A549 (cell line): Measurements from ENCODE around the gene XG. TPM values are rescaled to one million over a fixed set of nuclear protein-coding genes. Genes with fewer than 3 reads are reported as not detected.

Experiments
- ATAC-seq, 2 experiments: fragments of 200-7000 bp in 1 of 2; fragments of >200 bp in 1 of 2; cut with Nextera tagmentation in 1 of 2; cut with Tn5 transposase in 1 of 2; 3 replicates each; pipeline versions ENCODE4 v1.8.0 to v1.9.1; 2018 to 2020; ENCODE audit warnings: mild to moderate bottlenecking in 1 of 2, moderate library complexity in 1 of 2
- CTCF ChIA-PET: fragments of 300-600 bp; sonication (Branson Sonifier 250); formaldehyde crosslinking; extraction: SDS; loops from one replicate; lab custom pipeline; 2021; ENCODE audit warnings: antibody characterized with exemption, inconsistent platforms; lab: Yijun Ruan, JAX
- POLR2A ChIA-PET: fragments of 350-600 bp; formaldehyde crosslinking; extraction: SDS; loops from one replicate; lab custom pipeline; 2021; ENCODE audit warnings: antibody characterized with exemption, inconsistent platforms; lab: Yijun Ruan, JAX
- DNase-seq, 2 experiments: peaks; one replicate each; pipeline versions ENCODE4 v3.0.0 to v3.0.0-alpha.2; 2011 to 2016; ENCODE audit warnings: low read depth in 1 of 2, low spot score in 1 of 2
- FAIRE-seq: peaks from 2 replicates; lab custom pipeline; 2011; peaks lifted over from hg19 to GRCh38; lab: Jason Lieb, UNC
- H3K27ac ChIP-seq, 2 experiments: fragments of >200 bp; sonication (Bioruptor Twin); formaldehyde crosslinking; 3 replicates each; pipeline ENCODE4 v1.5.1; 2016 to 2017
- H3K4me1 ChIP-seq: fragments of >200 bp; sonication (Bioruptor Twin); formaldehyde crosslinking; 3 replicates; pipeline ENCODE4 v1.6.1; 2016
- H3K4me2 ChIP-seq: fragments of >200 bp; sonication (Bioruptor Twin); formaldehyde crosslinking; 3 replicates; pipeline ENCODE4 v1.6.1; 2016
- H3K4me3 ChIP-seq: fragments of >200 bp; sonication (Bioruptor Twin); formaldehyde crosslinking; 3 replicates; pipeline ENCODE4 v1.5.1; 2016
- H3K9me3 ChIP-seq: fragments of >200 bp; sonication (Bioruptor Twin); formaldehyde crosslinking; 3 replicates; pipeline ENCODE4 v1.6.1; 2016
- BHLHE40 ChIP-seq: IDR thresholded peaks from 2 replicates; pipeline ENCODE4 v1.6.1; 2012; ENCODE audit warnings: low read depth, low read length, inconsistent platforms
- EHMT2 ChIP-seq: fragments of 200-600 bp; sonication (generic); IDR thresholded peaks from 2 replicates; pipeline ENCODE4 v1.6.1; 2016; ENCODE audit warnings: antibody characterized with exemption, low read depth, mild to moderate bottlenecking, moderate library complexity
- EP300 ChIP-seq, 2 experiments: fragments of >200 bp; sonication (Bioruptor Twin); formaldehyde crosslinking; IDR thresholded peaks; 2 replicates in 1 of 2; 3 replicates in 1 of 2; pipeline ENCODE4 v1.6.1; 2016 to 2017
- FOSB ChIP-seq: fragments of 250-450 bp; sonication (Bioruptor Pico); IDR thresholded peaks from 2 replicates; pipeline ENCODE4 v1.5.0; 2020; ENCODE audit warnings: mild to moderate bottlenecking, moderate library complexity
- FOXS1 ChIP-seq: fragments of 250-450 bp; sonication (Bioruptor Pico); IDR thresholded peaks from 2 replicates; pipeline ENCODE4 v1.5.0; 2020; ENCODE audit warnings: mild to moderate bottlenecking, moderate library complexity
- JUN ChIP-seq, 2 experiments: fragments of >200 bp; sonication (Bioruptor Twin); formaldehyde crosslinking; IDR thresholded peaks; 2 replicates in 1 of 2; 3 replicates in 1 of 2; pipeline ENCODE4 v1.6.1; 2016 to 2017
- JUNB ChIP-seq: fragments of >200 bp; sonication (Bioruptor Twin); formaldehyde crosslinking; IDR thresholded peaks from 2 replicates; pipeline ENCODE4 v1.6.1; 2016
- KDM1A ChIP-seq: fragments of 200-600 bp; sonication (generic); IDR thresholded peaks from 2 replicates; pipeline ENCODE4 v1.6.1; 2016; ENCODE audit warnings: low read depth, mild to moderate bottlenecking
- KDM5A ChIP-seq: fragments of 200-600 bp; sonication (generic); IDR thresholded peaks from 2 replicates; pipeline ENCODE4 v1.6.1; 2016; ENCODE audit warnings: antibody characterized with exemption, mild to moderate bottlenecking
- MAZ ChIP-seq: fragments of 150-350 bp; IDR thresholded peaks from 2 replicates; pipeline ENCODE4 v1.6.1; 2014; ENCODE audit warnings: antibody characterized with exemption, low read depth, low read length, borderline replicate concordance
- MYC ChIP-seq: IDR thresholded peaks from 2 replicates; pipeline ENCODE4 v1.6.1; 2012; ENCODE audit warnings: mild to moderate bottlenecking, inconsistent platforms, low read length, improper control_type of control experiment, borderline replicate concordance
- NFE2L2 ChIP-seq: fragments of 150-350 bp; conservative IDR thresholded peaks from 2 replicates; pipeline ENCODE4 v1.6.1; 2014; ENCODE audit warnings: low read length
- NR3C1 ChIP-seq: fragments of >200 bp; sonication (Bioruptor Twin); formaldehyde crosslinking; IDR thresholded peaks from 3 replicates; pipeline ENCODE4 v1.6.1; 2017
- PHF8 ChIP-seq: fragments of 200-600 bp; sonication (generic); IDR thresholded peaks from 2 replicates; pipeline ENCODE4 v1.6.1; 2016; ENCODE audit warnings: low read depth, mild to moderate bottlenecking, antibody characterized with exemption, moderate library complexity, borderline replicate concordance
- POLR2A ChIP-seq: IDR thresholded peaks from 2 replicates; pipeline ENCODE4 v1.6.1; 2012; ENCODE audit warnings: mild to moderate bottlenecking, low read length
- RARB ChIP-seq: fragments of 250-450 bp; sonication (Bioruptor Pico); IDR thresholded peaks from 2 replicates; pipeline ENCODE4 v1.8.0; 2021; ENCODE audit warnings: mild to moderate bottlenecking, moderate library complexity
- SMC3 ChIP-seq: fragments of >200 bp; sonication (Bioruptor Twin); formaldehyde crosslinking; IDR thresholded peaks from 3 replicates; pipeline ENCODE4 v1.6.1; 2018; ENCODE audit warnings: inconsistent platforms
- ZC3H11A ChIP-seq: fragments of 450-650 bp; IDR thresholded peaks from 2 replicates; pipeline ENCODE4 v1.6.1; 2014; ENCODE audit warnings: antibody characterized with exemption, mild to moderate bottlenecking
- ZFP36 ChIP-seq: fragments of 450-650 bp; IDR thresholded peaks from 2 replicates; pipeline ENCODE4 v1.6.1; 2014; ENCODE audit warnings: borderline replicate concordance; ENCODE audit not compliant: partially characterized antibody
- WGBS: methylation state at CpG from one replicate; pipeline ENCODE4 v1.1.6; 2017; ENCODE audit errors: missing lambda C conversion rate; 5-methylcytosine and 5-hydroxymethylcytosine counted together
- polyA plus RNA-seq, 4 experiments: library from polyadenylated mRNA; depleted of rRNA in 3 of 4; stranded (reverse); fragments of >200 nt; fragmentation: RNase III in 1 of 4; extraction: RNeasy Plus Mini Kit Qiagen cat#74134 plus additional on column Dnase treatment in 1 of 4; gene quantifications; 2 replicates in 3 of 4; 3 replicates in 1 of 4; pipeline ENCODE4 v1.2.3, GENCODE V29; 2011 to 2017
- TF ChIP-seq, protein P1 (sequence below): fragments of 150-350 bp; IDR thresholded peaks from 2 replicates; pipeline ENCODE4 v1.6.1; 2014; ENCODE audit warnings: low read depth, mild to moderate bottlenecking, low read length
- TF ChIP-seq, protein P2 (sequence below): IDR thresholded peaks from 2 replicates; pipeline ENCODE4 v1.6.1; 2012
- TF ChIP-seq, protein P3 (sequence below): fragments of >200 bp; sonication (Bioruptor Twin); formaldehyde crosslinking; IDR thresholded peaks from 3 replicates; pipeline ENCODE4 v1.5.1; 2016
- TF ChIP-seq, protein P4 (sequence below): fragments of >200 bp; sonication (Bioruptor Twin); formaldehyde crosslinking; IDR thresholded peaks from 2 replicates; pipeline ENCODE4 v1.6.1; 2016

Gene XG
- polyA plus RNA-seq, 2 of the 4 experiments (the other 2 are of a cell fraction) = 0.05 to 0.06 TPM

DNA sequence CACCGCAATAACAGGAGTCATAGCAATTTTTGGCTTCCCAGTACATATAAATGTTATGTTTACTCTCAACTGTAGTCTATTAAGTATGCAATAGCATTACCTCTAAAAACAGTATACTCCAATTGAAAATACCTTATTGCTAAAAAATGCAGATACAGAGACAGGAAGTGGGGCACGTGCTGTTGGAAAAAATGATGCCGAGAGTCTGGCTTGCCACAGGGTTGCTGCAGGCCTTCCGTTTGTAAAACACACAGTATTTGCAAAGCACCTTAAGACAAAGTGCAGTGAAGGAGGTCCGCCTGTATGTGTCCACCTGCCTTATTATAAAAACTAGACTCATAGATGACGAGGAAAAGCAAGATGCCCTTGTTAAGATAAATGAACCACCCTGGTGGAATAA lies 37.3 kb upstream of the XG start:
- ChIA-PET POLR2A (no interaction called here), CTCF (no interaction called here)
- ATAC-seq (no peak), FAIRE-seq (no peak), DNase-seq (no peak)
- 94% methylated on average over 6 of the region's 6 CpGs for WGBS
- H3K4me1 ChIP-seq = peaks cover 12% of the 10 kb centered on the region
- H3K4me2 ChIP-seq = no peak overlapping the region
- no peaks in the 10 kb centered on the region for H3K9me3 ChIP-seq
- H3K27ac ChIP-seq = no peak overlapping the region
- no peak overlapping the region for H3K4me3 ChIP-seq
- no peak for TF ChIP-seq KDM1A
- TF ChIP-seq MYC = no peak
- no peak for TF ChIP-seq ZC3H11A
- TF ChIP-seq, protein P1, sequence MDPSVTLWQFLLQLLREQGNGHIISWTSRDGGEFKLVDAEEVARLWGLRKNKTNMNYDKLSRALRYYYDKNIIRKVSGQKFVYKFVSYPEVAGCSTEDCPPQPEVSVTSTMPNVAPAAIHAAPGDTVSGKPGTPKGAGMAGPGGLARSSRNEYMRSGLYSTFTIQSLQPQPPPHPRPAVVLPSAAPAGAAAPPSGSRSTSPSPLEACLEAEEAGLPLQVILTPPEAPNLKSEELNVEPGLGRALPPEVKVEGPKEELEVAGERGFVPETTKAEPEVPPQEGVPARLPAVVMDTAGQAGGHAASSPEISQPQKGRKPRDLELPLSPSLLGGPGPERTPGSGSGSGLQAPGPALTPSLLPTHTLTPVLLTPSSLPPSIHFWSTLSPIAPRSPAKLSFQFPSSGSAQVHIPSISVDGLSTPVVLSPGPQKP = no peak
- no peak for TF ChIP-seq KDM5A
- TF ChIP-seq BHLHE40 = no peak
- TF ChIP-seq, protein P2, sequence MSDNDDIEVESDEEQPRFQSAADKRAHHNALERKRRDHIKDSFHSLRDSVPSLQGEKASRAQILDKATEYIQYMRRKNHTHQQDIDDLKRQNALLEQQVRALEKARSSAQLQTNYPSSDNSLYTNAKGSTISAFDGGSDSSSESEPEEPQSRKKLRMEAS = no peak
- no peak for TF ChIP-seq NR3C1
- TF ChIP-seq SMC3 = no peak
- TF ChIP-seq MAZ = no peak
- no peak for TF ChIP-seq ZFP36
- no peak for TF ChIP-seq JUN (IDR thresholded peaks at IDR 0.05)
- TF ChIP-seq, all 56 proteins: peak for 0

DNA sequence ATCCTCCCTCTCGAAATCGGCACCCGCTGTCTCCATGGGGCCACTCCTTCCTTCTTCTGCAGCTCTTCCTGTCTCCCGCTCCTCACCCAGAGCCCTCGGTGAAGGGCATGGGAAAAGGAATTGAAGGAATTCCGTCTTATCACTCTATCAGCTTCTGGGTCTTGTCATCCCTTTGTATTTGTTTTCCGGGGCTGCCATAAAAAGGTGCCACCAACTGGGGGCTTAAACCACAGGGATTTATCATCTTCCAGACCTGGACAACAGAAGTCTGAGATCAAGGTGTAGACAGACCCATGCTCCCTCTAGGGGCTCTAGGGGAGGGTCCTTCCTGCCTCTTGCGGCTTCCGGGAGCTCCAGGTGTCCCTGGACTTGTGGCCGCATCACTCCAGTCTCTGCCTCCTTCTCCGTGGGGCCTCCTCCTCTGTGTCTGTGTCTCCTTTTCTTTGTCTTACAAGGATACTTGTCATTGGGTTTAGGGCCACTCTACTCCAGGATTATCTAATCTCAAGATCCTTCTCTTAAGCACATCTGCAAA lies 36.7 kb upstream of the XG start:
- no peak for ATAC-seq
- WGBS = 90% methylated on average over 11 of the region's 11 CpGs
- DNase-seq = no peak

DNA sequence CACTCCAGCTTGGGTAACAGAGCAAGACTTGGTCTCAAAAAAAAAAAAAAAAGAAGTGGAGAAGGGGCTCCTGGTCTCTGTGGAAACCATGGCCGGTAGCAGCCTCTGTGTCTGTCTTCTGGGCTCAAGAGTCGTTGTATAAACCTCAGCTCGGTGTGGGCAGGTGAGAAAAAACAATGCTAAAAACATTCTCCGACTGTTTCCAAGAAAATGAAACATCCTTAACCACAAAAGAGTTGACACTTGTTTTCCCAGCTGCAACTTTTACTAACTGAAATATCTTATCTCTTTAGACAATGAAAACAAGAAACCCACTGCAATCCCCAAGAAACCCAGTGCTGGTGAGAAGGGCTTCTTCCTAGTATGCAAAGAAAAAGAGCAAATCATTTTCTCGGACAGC lies 34.5 kb upstream of the XG start:
- Histone ChIP-seq H3K27ac (no peak overlapping the region), H3K4me3 (no peak overlapping the region), H3K4me1 (no peaks in the 10 kb centered on the region), H3K4me2 (no peak overlapping the region), H3K9me3 (no peaks in the 10 kb centered on the region)
- ATAC-seq = no peak
- CTCF ChIA-PET = no interaction called here
- WGBS = 91% methylated on average over 5 of the region's 5 CpGs
- DNase-seq = no peak
- no peak for FAIRE-seq
- TF ChIP-seq FOXS1 (CRISPR knock-in tag) (no peak), BHLHE40 (no peak), JUNB (no peak)
- POLR2A ChIA-PET = no interaction called here

More for the DNA sequence above, 36.7 kb upstream of the XG start:
- POLR2A ChIA-PET = no interaction called here
- FAIRE-seq = no peak
- Histone ChIP-seq H3K4me3 (no peak overlapping the region), H3K4me2 (no peak overlapping the region), H3K4me1 (peaks cover 8% of the 10 kb centered on the region), H3K27ac (no peak overlapping the region), H3K9me3 (no peaks in the 10 kb centered on the region)
- CTCF ChIA-PET = no interaction called here
- TF ChIP-seq PHF8 = no peak
- TF ChIP-seq NFE2L2 = no peak
- TF ChIP-seq FOSB = no peak
- TF ChIP-seq NR3C1 = no peak
- no peak for TF ChIP-seq POLR2A
- TF ChIP-seq, protein P3, sequence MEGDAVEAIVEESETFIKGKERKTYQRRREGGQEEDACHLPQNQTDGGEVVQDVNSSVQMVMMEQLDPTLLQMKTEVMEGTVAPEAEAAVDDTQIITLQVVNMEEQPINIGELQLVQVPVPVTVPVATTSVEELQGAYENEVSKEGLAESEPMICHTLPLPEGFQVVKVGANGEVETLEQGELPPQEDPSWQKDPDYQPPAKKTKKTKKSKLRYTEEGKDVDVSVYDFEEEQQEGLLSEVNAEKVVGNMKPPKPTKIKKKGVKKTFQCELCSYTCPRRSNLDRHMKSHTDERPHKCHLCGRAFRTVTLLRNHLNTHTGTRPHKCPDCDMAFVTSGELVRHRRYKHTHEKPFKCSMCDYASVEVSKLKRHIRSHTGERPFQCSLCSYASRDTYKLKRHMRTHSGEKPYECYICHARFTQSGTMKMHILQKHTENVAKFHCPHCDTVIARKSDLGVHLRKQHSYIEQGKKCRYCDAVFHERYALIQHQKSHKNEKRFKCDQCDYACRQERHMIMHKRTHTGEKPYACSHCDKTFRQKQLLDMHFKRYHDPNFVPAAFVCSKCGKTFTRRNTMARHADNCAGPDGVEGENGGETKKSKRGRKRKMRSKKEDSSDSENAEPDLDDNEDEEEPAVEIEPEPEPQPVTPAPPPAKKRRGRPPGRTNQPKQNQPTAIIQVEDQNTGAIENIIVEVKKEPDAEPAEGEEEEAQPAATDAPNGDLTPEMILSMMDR = no peak
- TF ChIP-seq RARB (CRISPR knock-in tag) = no peak
- no peak for TF ChIP-seq EHMT2
- no peak for TF ChIP-seq EP300 (IDR thresholded peaks at IDR 0.05)
- TF ChIP-seq, protein P4, sequence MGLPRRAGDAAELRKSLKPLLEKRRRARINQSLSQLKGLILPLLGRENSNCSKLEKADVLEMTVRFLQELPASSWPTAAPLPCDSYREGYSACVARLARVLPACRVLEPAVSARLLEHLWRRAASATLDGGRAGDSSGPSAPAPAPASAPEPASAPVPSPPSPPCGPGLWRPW = no peak
